Activated CD8-positive, alpha-beta memory T cell treated with anti-CD3 and anti-CD28 coated beads, Interleukin-2, amount 50 U/mL, for 1 hour (primary cell): ENCODE results near the gene COL4A2.

Experiments used
- DNase-seq: peaks from one replicate; pipeline ENCODE4 v3.0.0-alpha.2; 2020; ENCODE audit errors: extremely low read depth

The COL4A2 gene

GRCh38 chr13:110290153-110290552 is 16.9 kb upstream of the COL4A2 start:
- no peak for DNase-seq

- DNase-seq, result no peak
Measured at GRCh38 chr13:110290826-110291225, 16.3 kb upstream of the COL4A2 start.

- DNase-seq, result no peak
Measured at GRCh38 chr13:110291286-110291685, 15.8 kb upstream of the COL4A2 start.

- DNase-seq, result no peak
Measured at GRCh38 chr13:110293037-110293436, 14.0 kb upstream of the COL4A2 start.

- no peak for DNase-seq
Measured at GRCh38 chr13:110293649-110294048, 13.4 kb upstream of the COL4A2 start.

- DNase-seq, result no peak
Measured at GRCh38 chr13:110294146-110294545, 12.9 kb upstream of the COL4A2 start.

- no peak for DNase-seq
Measured at GRCh38 chr13:110294622-110295021, 12.5 kb upstream of the COL4A2 start.

- no peak for DNase-seq
Measured at GRCh38 chr13:110297011-110297410, 10.1 kb upstream of the COL4A2 start.

- DNase-seq, result no peak
Measured at GRCh38 chr13:110297766-110298504, 9.1 kb upstream of the COL4A2 start.

GRCh38 chr13:110298505-110299282 is 8.4 kb upstream of the COL4A2 start:
- DNase-seq, result no peak

- no peak for DNase-seq
Measured at GRCh38 chr13:110299283-110299840, 7.7 kb upstream of the COL4A2 start.

- DNase-seq, result no peak
Measured at GRCh38 chr13:110300090-110300815, 6.8 kb upstream of the COL4A2 start.

GRCh38 chr13:110301083-110301482 is 6.0 kb upstream of the COL4A2 start:
- no peak for DNase-seq

GRCh38 chr13:110301606-110302553 is 5.2 kb upstream of the COL4A2 start:
- no peak for DNase-seq

GRCh38 chr13:110302997-110303396 is 4.1 kb upstream of the COL4A2 start:
- no peak for DNase-seq

GRCh38 chr13:110303644-110304043 is 3.4 kb upstream of the COL4A2 start:
- no peak for DNase-seq

GRCh38 chr13:110304256-110304655 is 2.8 kb upstream of the COL4A2 start:
- DNase-seq, result no peak

GRCh38 chr13:110305001-110305400 is 2.1 kb upstream of the COL4A2 start:
- no peak for DNase-seq

GRCh38 chr13:110305544-110305943 is 1.5 kb upstream of the COL4A2 start:
- no peak for DNase-seq

GRCh38 chr13:110305949-110306339 is 1.1 kb upstream of the COL4A2 start:
- no peak for DNase-seq

GRCh38 chr13:110306340-110306959 is 634 bp upstream of the COL4A2 start:
- DNase-seq, result no peak
